Measurements from ENCODE around the gene LRRC74B.

The LRRC74B gene

GRCh38 chr22:21012446-21013407 lies 33.0 kb upstream of the LRRC74B start:
- Histone ChIP-seq H3K4me2 (peak overlapping the region in 8 of 11 experiments; percentile 88 to 98 (median 96); a peak in 6 of 22 replicates), H3K36me3 (no peaks in the 10 kb centered on the region), H3K9me3 (replicated peaks in 1 of 11) (no peaks in the 10 kb centered on the region), H3K4me3 (no peak overlapping the region), H3K27me3 (no peaks in the 10 kb centered on the region), H3K4me1 (peaks cover 26 to 42% (median 33%) of the 10 kb centered on the region in 10 experiments), H4K20me1 (peaks cover 0 to 9% (median 0%) of the 10 kb centered on the region in 11 experiments; a peak in 5 of 22 replicates), H3K9ac (no peak overlapping the region), H3K27ac (no peak overlapping the region)
- TF ChIP-seq Cebpa-rat (IDR thresholded peaks at IDR 0.05) = no peak

GRCh38 chr22:21013657-21014201 lies 32.0 kb upstream of the LRRC74B start:
- Histone ChIP-seq H3K4me2 (peak overlapping the region; percentile 85 to 98 (median 94)), H4K20me1 (peaks cover 0 to 9% (median 0%) of the 10 kb centered on the region in 11 experiments; a peak in 5 of 22 replicates), H3K9ac (peak overlapping the region; percentile 36 to 76 (median 67); a peak in 20 of 22 replicates), H3K27me3 (no peaks in the 10 kb centered on the region), H3K4me1 (peaks cover 26 to 42% (median 33%) of the 10 kb centered on the region in 10 experiments), H3K4me3 (peak overlapping the region; percentile 41 to 72 (median 60)), H3K9me3 (replicated peaks in 1 of 11) (no peaks in the 10 kb centered on the region), H3K36me3 (no peaks in the 10 kb centered on the region), H3K27ac (peak overlapping the region in 9 of 11 experiments; percentile 30 to 78 (median 57); a peak in 14 of 22 replicates)
- no peak for TF ChIP-seq Cebpa-rat (IDR thresholded peaks at IDR 0.05)

- peak overlapping the region in 10 of 11 experiments; percentile 24 to 78 (median 70); a peak in 17 of 22 replicates for H3K27ac ChIP-seq
- H3K9ac ChIP-seq = peak overlapping the region; percentile 38 to 76 (median 67); a peak in 21 of 22 replicates
These were observed 31.5 kb upstream of the LRRC74B start for GRCh38 chr22:21014202-21014725.

GRCh38 chr22:21014726-21015465 lies 30.9 kb upstream of the LRRC74B start, which contains the start of gene P2RX6:
Gene P2RX6 (plus strand): TSS chr22:21015165. CDS start chr22:21015175, 10 bp downstream.
- Histone ChIP-seq H4K20me1 (peaks cover 0 to 8% (median 0%) of the 10 kb centered on the region in 11 experiments; a peak in 5 of 22 replicates), H3K27ac (peak within 1 kb of the TSS in 10 of 11 experiments; percentile 24 to 78 (median 70); a peak in 18 of 22 replicates), H3K9me3 (replicated peaks in 1 of 11) (no peaks in the 10 kb centered on the region), H3K4me3 (peak within 1 kb of the TSS; percentile 41 to 72 (median 60)), H3K9ac (peak within 1 kb of the TSS; percentile 38 to 76 (median 67); a peak in 21 of 22 replicates), H3K36me3 (no peaks in the 10 kb centered on the region), H3K4me2 (peak within 1 kb of the TSS; percentile 85 to 98 (median 94)), H3K27me3 (no peaks in the 10 kb centered on the region), H3K4me1 (peaks cover 26 to 42% (median 33%) of the 10 kb centered on the region in 10 experiments)
- TF ChIP-seq Cebpa-rat (IDR thresholded peaks at IDR 0.05) = no peak

More at GRCh38 chr22:21014202-21014725, 31.5 kb upstream of the LRRC74B start:
- no peaks in the 10 kb centered on the region for H3K9me3 ChIP-seq (replicated peaks in 1 of 11)
- peak overlapping the region; percentile 41 to 72 (median 60) for H3K4me3 ChIP-seq
- H4K20me1 ChIP-seq = peaks cover 0 to 9% (median 0%) of the 10 kb centered on the region in 11 experiments; a peak in 5 of 22 replicates
- H3K36me3 ChIP-seq = no peaks in the 10 kb centered on the region
- H3K4me1 ChIP-seq = peaks cover 26 to 42% (median 33%) of the 10 kb centered on the region in 10 experiments
- TF ChIP-seq Cebpa-rat (IDR thresholded peaks at IDR 0.05) = no peak
- H3K27me3 ChIP-seq = no peaks in the 10 kb centered on the region
- H3K4me2 ChIP-seq = peak overlapping the region; percentile 85 to 98 (median 94)

- H3K27ac ChIP-seq = peak overlapping the region in 9 of 11 experiments; percentile 20 to 76 (median 68); a peak in 15 of 22 replicates
- H3K4me3 ChIP-seq = peak overlapping the region in 5 of 10 experiments; percentile 54 to 72 (median 62); a peak in 9 of 20 replicates
- H3K27me3 ChIP-seq = no peaks in the 10 kb centered on the region
- no peaks in the 10 kb centered on the region for H3K36me3 ChIP-seq
- no peak for TF ChIP-seq Cebpa-rat (IDR thresholded peaks at IDR 0.05)
- no peaks in the 10 kb centered on the region for H3K9me3 ChIP-seq (replicated peaks in 1 of 11)
- peaks cover 0 to 5% (median 0%) of the 10 kb centered on the region in 11 experiments; a peak in 5 of 22 replicates for H4K20me1 ChIP-seq
- peak overlapping the region in 10 of 11 experiments; percentile 34 to 76 (median 62); a peak in 16 of 22 replicates for H3K9ac ChIP-seq
- H3K4me1 ChIP-seq = peaks cover 26 to 42% (median 33%) of the 10 kb centered on the region in 10 experiments
- peak overlapping the region; percentile 85 to 98 (median 94) for H3K4me2 ChIP-seq
These were observed 30.2 kb upstream of the LRRC74B start for GRCh38 chr22:21015466-21016006.

- peaks cover 26 to 42% (median 33%) of the 10 kb centered on the region in 10 experiments for H3K4me1 ChIP-seq
- no peak overlapping the region for H3K4me3 ChIP-seq
- no peaks in the 10 kb centered on the region for H3K36me3 ChIP-seq
- H3K4me2 ChIP-seq = peak overlapping the region in 1 of 11 experiments; percentile 20; a peak in 1 of 22 replicates
- H4K20me1 ChIP-seq = peaks cover 0 to 5% (median 0%) of the 10 kb centered on the region in 11 experiments; a peak in 4 of 22 replicates
- TF ChIP-seq Cebpa-rat (IDR thresholded peaks at IDR 0.05) = no peak
- H3K9ac ChIP-seq = no peak overlapping the region
- no peaks in the 10 kb centered on the region for H3K9me3 ChIP-seq (replicated peaks in 1 of 11)
- H3K27ac ChIP-seq = no peak overlapping the region
- H3K27me3 ChIP-seq = no peaks in the 10 kb centered on the region
These were observed 28.9 kb upstream of the LRRC74B start for GRCh38 chr22:21016644-21017420.

GRCh38 chr22:21018314-21018713 lies 27.4 kb upstream of the LRRC74B start:
- Histone ChIP-seq H3K4me1 (peaks cover 26 to 37% (median 30%) of the 10 kb centered on the region in 10 experiments), H3K27ac (no peak overlapping the region), H3K4me3 (no peak overlapping the region), H3K27me3 (no peaks in the 10 kb centered on the region), H3K9me3 (replicated peaks in 1 of 11) (no peaks in the 10 kb centered on the region), H3K9ac (no peak overlapping the region), H3K36me3 (no peaks in the 10 kb centered on the region), H3K4me2 (no peak overlapping the region), H4K20me1 (peaks cover 0 to 5% (median 0%) of the 10 kb centered on the region in 11 experiments; a peak in 4 of 22 replicates)
- TF ChIP-seq Cebpa-rat (IDR thresholded peaks at IDR 0.05) = no peak
